ENCODE results near the gene STMN1. TPM values are rescaled to one million over a fixed set of nuclear protein-coding genes. Genes with fewer than 3 reads are reported as not detected.

The STMN1 gene
- total and polyA plus RNA-seq, 11 donors: 21.1 to 95.2 (median 46.4) TPM

Small RNAs within 50 kb of the gene (microRNA-seq; reads per million reads assigned to microRNA genes)
- 0 to 0.77 (median 0.30) reads per million in 4 donors for gene MIR3917

Other genes with a start within 250 kb of the STMN1 start
- 10 to 100 TPM; 39.8 to 92.3 (median 48.5) TPM for gene SELENON, start 106.2 kb downstream of the STMN1 start, total RNA-seq
- gene SELENON, start 106.2 kb downstream of the STMN1 start, polyA plus RNA-seq: 10 to 100 TPM; 28.9 to 53.2 TPM
- 100 to 1,000 TPM; 123 to 319 (median 214) TPM for gene MTFR1L, start 86.5 kb downstream of the STMN1 start, total RNA-seq
- gene MTFR1L, start 86.5 kb downstream of the STMN1 start, polyA plus RNA-seq: 100 to 1,000 TPM; 135 to 146 TPM
- 1 to 10 TPM in 1 of 9 donors, under 1 TPM in 2, not detected in 6; 0.25 to 1.5 (median 0.27) TPM for gene AUNIP, start 47.0 kb downstream of the STMN1 start, total RNA-seq
- under 1 TPM in 1 of 2 donors, not detected in 1; 0.19 TPM for gene AUNIP, start 47.0 kb downstream of the STMN1 start, polyA plus RNA-seq
- gene PAQR7, start 30.7 kb downstream of the STMN1 start, total RNA-seq: 1 to 10 TPM; 1.1 to 5.7 (median 2.1) TPM
- 1 to 10 TPM; 1.3 to 1.7 TPM for gene PAQR7, start 30.7 kb downstream of the STMN1 start, polyA plus RNA-seq
- 10 to 100 TPM in 4 of 9 donors, 1 to 10 TPM in 5; 5.8 to 18.6 (median 9.7) TPM for gene PAFAH2, start 91.6 kb upstream of the STMN1 start, total RNA-seq
- gene PAFAH2, start 91.6 kb upstream of the STMN1 start, polyA plus RNA-seq: 1 to 10 TPM; 5.9 to 7.6 TPM
- gene EXTL1, start 115.4 kb upstream of the STMN1 start, total RNA-seq: 10 to 100 TPM in 2 of 9 donors, 1 to 10 TPM in 7; 1.8 to 17.5 (median 4.1) TPM
- 1 to 10 TPM; 1.2 to 5.7 TPM for gene EXTL1, start 115.4 kb upstream of the STMN1 start, polyA plus RNA-seq
- gene SLC30A2, start 139.7 kb upstream of the STMN1 start, total RNA-seq: 10 to 100 TPM in 4 of 9 donors, 1 to 10 TPM in 5; 2.9 to 18.0 (median 6.5) TPM
- gene SLC30A2, start 139.7 kb upstream of the STMN1 start, polyA plus RNA-seq: 1 to 10 TPM; 3.4 to 3.7 TPM
- 100 to 1,000 TPM; 136 to 598 (median 196) TPM for gene TRIM63, start 161.2 kb upstream of the STMN1 start, total RNA-seq
- 100 to 1,000 TPM; 277 to 444 TPM for gene TRIM63, start 161.2 kb upstream of the STMN1 start, polyA plus RNA-seq
- 1 to 10 TPM; 3.9 to 9.3 (median 6.0) TPM for gene PDIK1L, start 205.4 kb upstream of the STMN1 start, total RNA-seq
- 1 to 10 TPM; 2.1 to 2.7 TPM for gene PDIK1L, start 205.4 kb upstream of the STMN1 start, polyA plus RNA-seq

Data from heart left ventricle (tissue), 11 donors.